SU-DHL-6 (cell line): ENCODE data around the gene TTC3.
"Not testable (repeated sequence)": the region's sequence is repeated elsewhere in the genome, so short reads cannot be mapped to it uniquely, and the experiment has no call there.

Experiments
- H2AFZ ChIP-seq: fragments of 200-600 bp; sonication (generic); 2 replicates; pipeline ENCODE4 v1.6.1; 2014; ENCODE audit warnings: low read depth, mild to moderate bottlenecking, moderate library complexity, mixed read lengths, antibody characterized with exemption, low read length; ENCODE audit not compliant: severe bottlenecking
- H3F3A ChIP-seq: fragments of 200-600 bp; shearing (Covaris generic); 2 replicates; pipeline ENCODE4 v1.6.0; 2016; ENCODE audit warnings: antibody characterized with exemption, mild to moderate bottlenecking; ENCODE audit not compliant: insufficient read depth
- H3K27ac ChIP-seq: fragments of 200-600 bp; sonication (generic); 2 replicates; pipeline ENCODE4 v1.5.1; 2016; ENCODE audit warnings: low read depth, mild to moderate bottlenecking, low read length, moderate library complexity, mixed read lengths
- H3K27me3 ChIP-seq: fragments of 200-600 bp; sonication (generic), shearing (Covaris generic); 2 replicates; pipeline ENCODE4 v1.6.0; 2014; ENCODE audit warnings: mild to moderate bottlenecking, low read length
- H3K36me3 ChIP-seq: fragments of 200-600 bp; sonication (generic); 2 replicates; pipeline ENCODE4 v1.6.1; 2014; ENCODE audit warnings: mild to moderate bottlenecking, low read length, mixed read lengths
- H3K4me2 ChIP-seq: fragments of 300-600, 200-600 bp; shearing (Covaris generic), sonication (generic); 2 replicates; pipeline ENCODE4 v1.6.0; 2014; ENCODE audit warnings: low read length, low read depth, mild to moderate bottlenecking; ENCODE audit not compliant: poor library complexity, severe bottlenecking
- H3K4me3 ChIP-seq: fragments of 200-600 bp; sonication (generic); 2 replicates; pipeline ENCODE4 v1.5.1; 2014; ENCODE audit warnings: antibody characterized with exemption, low read length, mild to moderate bottlenecking, mixed read lengths; ENCODE audit not compliant: insufficient read depth, poor library complexity, severe bottlenecking
- H3K79me2 ChIP-seq: fragments of 200-600 bp; sonication (generic); 2 replicates; pipeline ENCODE4 v1.6.1; 2014; ENCODE audit warnings: mild to moderate bottlenecking, low read length, moderate library complexity; ENCODE audit not compliant: insufficient read depth
- H3K9ac ChIP-seq: fragments of 200-600 bp; sonication (generic); 2 replicates; pipeline ENCODE4 v1.7.0; 2014; ENCODE audit warnings: mild to moderate bottlenecking, low read length
- H3K9me2 ChIP-seq: fragments of 200-600 bp; sonication (generic); replicated peaks from 2 replicates; pipeline ENCODE4 v1.6.1; 2014; ENCODE audit warnings: low read length; ENCODE audit not compliant: insufficient read depth
- H3K9me3 ChIP-seq: fragments of 200-600 bp; sonication (generic); 2 replicates; pipeline ENCODE4 v1.6.1; 2014; ENCODE audit warnings: low read length, mixed read lengths; ENCODE audit not compliant: insufficient read depth
- H4K20me1 ChIP-seq: fragments of 200-600 bp; sonication (generic); 2 replicates; pipeline ENCODE4 v1.6.1; 2014; ENCODE audit warnings: low read depth, mild to moderate bottlenecking, antibody characterized with exemption, low read length, moderate library complexity, mixed read lengths
- EZH2phosphoT487 ChIP-seq: fragments of 200-600 bp; sonication (generic), shearing (Covaris generic); conservative IDR thresholded peaks from 2 replicates; pipeline ENCODE4 v1.6.1; 2018; ENCODE audit warnings: mild to moderate bottlenecking, antibody characterized with exemption, low read length, moderate library complexity, mixed read lengths
- TF ChIP-seq, protein P1 (sequence below): fragments of 200-600 bp; sonication (generic); IDR thresholded peaks from one replicate; pipeline ENCODE4 v1.5.1; 2017; ENCODE audit warnings: antibody characterized with exemption, mild to moderate bottlenecking, low read length, moderate library complexity; ENCODE audit not compliant: insufficient read depth, poor library complexity, severe bottlenecking

The TTC3 gene

DNA sequence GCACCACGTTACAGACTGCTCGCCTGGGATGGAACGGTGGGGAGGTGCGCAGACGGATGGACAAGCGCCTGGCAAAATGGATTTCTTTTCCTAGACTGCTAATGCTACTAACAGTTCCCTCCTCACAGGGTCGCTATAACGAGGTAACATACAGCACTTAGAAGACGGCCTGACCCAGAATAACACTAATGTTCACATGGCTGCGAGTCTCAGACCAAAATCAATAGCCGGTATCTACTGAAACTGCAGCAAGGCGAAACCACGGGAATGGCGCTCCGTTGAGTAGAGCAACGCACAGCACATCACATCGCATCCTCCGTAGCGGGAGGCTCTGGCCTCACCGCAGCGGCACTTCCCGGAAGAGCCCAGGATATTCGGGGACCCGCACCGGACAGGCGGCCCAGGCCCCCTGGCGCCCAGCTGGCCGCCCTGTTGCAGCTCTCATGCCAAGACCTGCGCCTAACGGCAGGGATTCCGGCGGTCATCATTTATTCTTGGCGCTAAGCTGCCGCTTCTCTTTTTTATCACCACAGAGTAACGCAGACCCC lies 147.5 kb downstream of the TTC3 start:
- peak overlapping the region; percentile 65 for H3K4me3 ChIP-seq
- no peak for TF ChIP-seq EZH2phosphoT487
- TF ChIP-seq, protein P1, sequence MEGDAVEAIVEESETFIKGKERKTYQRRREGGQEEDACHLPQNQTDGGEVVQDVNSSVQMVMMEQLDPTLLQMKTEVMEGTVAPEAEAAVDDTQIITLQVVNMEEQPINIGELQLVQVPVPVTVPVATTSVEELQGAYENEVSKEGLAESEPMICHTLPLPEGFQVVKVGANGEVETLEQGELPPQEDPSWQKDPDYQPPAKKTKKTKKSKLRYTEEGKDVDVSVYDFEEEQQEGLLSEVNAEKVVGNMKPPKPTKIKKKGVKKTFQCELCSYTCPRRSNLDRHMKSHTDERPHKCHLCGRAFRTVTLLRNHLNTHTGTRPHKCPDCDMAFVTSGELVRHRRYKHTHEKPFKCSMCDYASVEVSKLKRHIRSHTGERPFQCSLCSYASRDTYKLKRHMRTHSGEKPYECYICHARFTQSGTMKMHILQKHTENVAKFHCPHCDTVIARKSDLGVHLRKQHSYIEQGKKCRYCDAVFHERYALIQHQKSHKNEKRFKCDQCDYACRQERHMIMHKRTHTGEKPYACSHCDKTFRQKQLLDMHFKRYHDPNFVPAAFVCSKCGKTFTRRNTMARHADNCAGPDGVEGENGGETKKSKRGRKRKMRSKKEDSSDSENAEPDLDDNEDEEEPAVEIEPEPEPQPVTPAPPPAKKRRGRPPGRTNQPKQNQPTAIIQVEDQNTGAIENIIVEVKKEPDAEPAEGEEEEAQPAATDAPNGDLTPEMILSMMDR, result no peak
- no peaks in the 10 kb centered on the region for H3K27me3 ChIP-seq
- H3K36me3 ChIP-seq, result 0 out of 2 replicates have a peak, but pooled peaks cover 4% of the 10 kb centered on the region
- no peaks in the 10 kb centered on the region for H4K20me1 ChIP-seq
- H3K9ac ChIP-seq, result peak overlapping the region; percentile 71
- peak overlapping the region; percentile 76 for H3K4me2 ChIP-seq
- no peaks in the 10 kb centered on the region for H3K9me3 ChIP-seq
- H3K79me2 ChIP-seq, result peaks cover 29% of the 10 kb centered on the region
- H3F3A ChIP-seq, result peaks cover 11% of the 10 kb centered on the region
- no peaks in the 10 kb centered on the region for H3K9me2 ChIP-seq
- peak overlapping the region; percentile 54 for H3K27ac ChIP-seq
- H2AFZ ChIP-seq, result peak overlapping the region; percentile 95

DNA sequence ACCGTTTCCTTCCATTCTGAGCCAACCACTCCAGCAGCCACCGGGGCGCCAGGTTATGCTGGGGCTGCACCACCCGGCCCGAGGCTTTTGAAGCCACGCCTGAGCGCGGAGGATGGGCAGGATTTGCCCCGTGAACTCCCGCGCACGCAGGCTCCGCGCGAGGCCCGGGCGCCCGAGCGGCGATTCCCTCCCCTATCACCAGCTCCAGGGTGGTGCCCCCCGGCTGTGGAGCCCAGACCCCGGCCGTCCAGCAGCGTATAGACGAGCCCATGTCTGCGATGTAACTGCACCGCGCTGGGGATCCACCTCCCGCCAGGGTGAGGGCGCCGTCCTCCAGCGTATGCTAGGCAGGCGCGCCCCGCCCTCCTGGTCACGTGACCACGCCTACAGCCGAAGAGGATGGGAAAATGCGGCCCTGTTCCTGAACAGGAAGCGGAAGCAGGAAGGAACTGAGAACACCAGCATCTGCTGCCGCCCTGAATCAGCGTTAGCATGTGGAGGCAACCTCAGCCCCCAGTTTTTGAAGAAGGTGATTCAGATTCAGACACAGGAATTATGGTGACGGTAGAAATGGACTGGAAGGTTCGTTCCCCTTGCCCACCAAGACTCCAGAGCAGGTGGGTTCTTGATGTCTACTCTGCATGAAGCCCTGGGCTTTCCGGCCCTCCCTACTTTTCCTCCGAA lies 148.1 kb downstream of the TTC3 start:
- no peaks in the 10 kb centered on the region for H4K20me1 ChIP-seq
- H3F3A ChIP-seq, result peaks cover 11% of the 10 kb centered on the region
- H3K79me2 ChIP-seq, result peaks cover 33% of the 10 kb centered on the region
- no peaks in the 10 kb centered on the region for H3K9me3 ChIP-seq
- 0 out of 2 replicates have a peak, but pooled peaks cover 4% of the 10 kb centered on the region for H3K36me3 ChIP-seq
- TF ChIP-seq, protein P1, result peak; percentile 28
- TF ChIP-seq EZH2phosphoT487, result no peak
- no peaks in the 10 kb centered on the region for H3K9me2 ChIP-seq
- H3K27ac ChIP-seq, result peak overlapping the region; percentile 54
- peak overlapping the region; percentile 95 for H2AFZ ChIP-seq
- peak overlapping the region; percentile 76 for H3K4me2 ChIP-seq
- H3K4me3 ChIP-seq, result peak overlapping the region; percentile 65
- no peaks in the 10 kb centered on the region for H3K27me3 ChIP-seq
- peak overlapping the region; percentile 71 for H3K9ac ChIP-seq

DNA sequence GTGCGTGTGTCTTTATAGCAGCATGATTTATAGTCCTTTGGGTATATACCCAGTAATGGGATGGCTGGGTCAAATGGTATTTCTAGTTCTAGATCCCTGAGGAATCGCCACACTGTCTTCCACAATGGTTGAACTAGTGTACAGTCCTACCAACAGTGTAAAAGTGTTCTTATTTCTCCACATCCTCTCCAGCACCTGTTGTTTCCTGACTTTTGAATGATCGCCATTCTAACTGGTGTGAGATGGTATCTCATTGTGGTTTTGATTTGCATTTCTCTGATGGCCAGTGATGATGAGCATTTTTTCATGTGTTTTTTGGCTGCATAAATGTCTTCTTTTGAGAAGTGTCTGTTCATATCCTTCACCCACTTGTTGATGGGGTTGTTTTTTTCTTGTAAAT lies 149.2 kb downstream of the TTC3 start:
- not testable (repeated sequence) for H3K4me2 ChIP-seq, H3K4me3 ChIP-seq, H3K9me3 ChIP-seq, H4K20me1 ChIP-seq, H3K27me3 ChIP-seq, H3K9me2 ChIP-seq, H2AFZ ChIP-seq, H3K27ac ChIP-seq, H3K9ac ChIP-seq, H3K36me3 ChIP-seq
- H3F3A ChIP-seq, result peaks cover 11% of the 10 kb centered on the region
- H3K79me2 ChIP-seq, result peaks cover 43% of the 10 kb centered on the region

DNA sequence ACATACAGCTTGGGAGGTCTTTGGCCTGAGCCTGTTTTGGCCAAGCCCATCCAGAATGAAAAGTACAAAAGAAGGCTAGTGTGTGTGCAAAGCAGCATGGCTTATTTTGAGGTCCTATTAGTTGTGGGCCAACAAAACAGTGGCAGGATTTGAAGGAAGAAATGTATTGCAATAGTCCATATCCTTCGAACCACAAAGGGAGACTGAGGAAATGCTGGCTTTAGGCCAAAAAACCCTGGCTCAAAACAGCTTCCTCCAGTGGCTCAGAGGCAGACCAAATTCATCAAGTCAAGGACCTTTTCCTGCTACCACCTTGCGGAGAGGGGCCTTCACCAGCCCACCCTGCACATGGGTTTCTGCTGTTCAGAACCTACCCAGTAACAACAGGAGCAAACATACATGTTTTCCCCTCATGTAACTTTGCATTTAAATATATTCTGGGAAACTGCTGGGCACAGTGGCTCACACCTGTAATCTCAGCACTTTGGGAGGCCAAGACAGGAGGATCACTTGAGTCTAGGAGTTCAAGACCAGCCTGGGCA lies 150.8 kb downstream of the TTC3 start:
- H3K9ac ChIP-seq, result no peak overlapping the region
- no peak overlapping the region for H3K4me2 ChIP-seq
- H3K36me3 ChIP-seq, result 0 out of 2 replicates have a peak, but pooled peaks cover 9% of the 10 kb centered on the region
- no peak overlapping the region for H3K4me3 ChIP-seq
- no peak for TF ChIP-seq EZH2phosphoT487
- TF ChIP-seq, protein P1, result no peak
- H4K20me1 ChIP-seq, result no peaks in the 10 kb centered on the region
- H3K9me3 ChIP-seq, result no peaks in the 10 kb centered on the region
- H2AFZ ChIP-seq, result no peak overlapping the region
- H3K9me2 ChIP-seq, result no peaks in the 10 kb centered on the region
- no peaks in the 10 kb centered on the region for H3K27me3 ChIP-seq
- H3K79me2 ChIP-seq, result peaks cover 49% of the 10 kb centered on the region
- H3F3A ChIP-seq, result peaks cover 11% of the 10 kb centered on the region
- H3K27ac ChIP-seq, result no peak overlapping the region
